Panc1 (cell line): Measurements from ENCODE around the gene TMPRSS13.

Experiments
- POLR2AphosphoS5 ChIP-seq: IDR thresholded peaks from 2 replicates; pipeline ENCODE4 v1.6.1; 2012; ENCODE audit warnings: mild to moderate bottlenecking, low read depth, low read length, moderate library complexity
- SIN3A ChIP-seq: IDR thresholded peaks from 2 replicates; pipeline ENCODE4 v1.6.1; 2012; ENCODE audit warnings: low read depth, mild to moderate bottlenecking, low read length, moderate library complexity, borderline replicate concordance; ENCODE audit not compliant: insufficient read depth
- TCF7L2 ChIP-seq: IDR thresholded peaks from 2 replicates; pipeline ENCODE4 v1.6.1; 2011; ENCODE audit warnings: mild to moderate bottlenecking, low read depth, low read length, inconsistent platforms
- TF ChIP-seq, protein P1 (sequence below): fragments of 450-650 bp; IDR thresholded peaks from 2 replicates; pipeline ENCODE4 v1.5.1; 2017; ENCODE audit warnings: mild to moderate bottlenecking
- TF ChIP-seq, protein P2 (sequence below), 2 experiments: IDR thresholded peaks; 2 replicates each; pipeline ENCODE4 v1.6.1; 2011 to 2012; ENCODE audit warnings: low read depth in 2 of 2, control low read depth in 1 of 2, low read length in 1 of 2, mild to moderate bottlenecking in 1 of 2, moderate library complexity in 1 of 2; ENCODE audit not compliant: insufficient read depth in 1 of 2

DNA sequence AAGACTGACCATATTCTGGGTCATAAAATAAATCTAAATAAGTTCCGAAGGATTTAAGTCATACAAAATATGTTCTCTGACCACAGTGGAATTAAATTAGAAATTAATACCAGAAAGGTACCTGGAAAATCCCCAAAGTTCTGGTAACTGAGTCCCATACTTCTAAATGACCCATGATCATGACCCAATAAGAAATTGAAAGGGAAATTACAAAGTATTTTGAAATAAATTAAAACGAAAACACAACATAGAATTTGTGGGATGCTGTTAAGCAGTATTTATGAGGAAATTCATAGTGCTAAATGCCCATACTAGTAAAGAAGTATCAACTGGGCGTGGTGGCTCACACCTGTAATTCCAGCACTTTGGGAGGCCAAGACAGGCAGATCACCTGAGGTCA is 33.6 kb upstream of the TMPRSS13 start:
- TF ChIP-seq, protein P1, sequence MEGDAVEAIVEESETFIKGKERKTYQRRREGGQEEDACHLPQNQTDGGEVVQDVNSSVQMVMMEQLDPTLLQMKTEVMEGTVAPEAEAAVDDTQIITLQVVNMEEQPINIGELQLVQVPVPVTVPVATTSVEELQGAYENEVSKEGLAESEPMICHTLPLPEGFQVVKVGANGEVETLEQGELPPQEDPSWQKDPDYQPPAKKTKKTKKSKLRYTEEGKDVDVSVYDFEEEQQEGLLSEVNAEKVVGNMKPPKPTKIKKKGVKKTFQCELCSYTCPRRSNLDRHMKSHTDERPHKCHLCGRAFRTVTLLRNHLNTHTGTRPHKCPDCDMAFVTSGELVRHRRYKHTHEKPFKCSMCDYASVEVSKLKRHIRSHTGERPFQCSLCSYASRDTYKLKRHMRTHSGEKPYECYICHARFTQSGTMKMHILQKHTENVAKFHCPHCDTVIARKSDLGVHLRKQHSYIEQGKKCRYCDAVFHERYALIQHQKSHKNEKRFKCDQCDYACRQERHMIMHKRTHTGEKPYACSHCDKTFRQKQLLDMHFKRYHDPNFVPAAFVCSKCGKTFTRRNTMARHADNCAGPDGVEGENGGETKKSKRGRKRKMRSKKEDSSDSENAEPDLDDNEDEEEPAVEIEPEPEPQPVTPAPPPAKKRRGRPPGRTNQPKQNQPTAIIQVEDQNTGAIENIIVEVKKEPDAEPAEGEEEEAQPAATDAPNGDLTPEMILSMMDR: no peak
- TF ChIP-seq, protein P2, sequence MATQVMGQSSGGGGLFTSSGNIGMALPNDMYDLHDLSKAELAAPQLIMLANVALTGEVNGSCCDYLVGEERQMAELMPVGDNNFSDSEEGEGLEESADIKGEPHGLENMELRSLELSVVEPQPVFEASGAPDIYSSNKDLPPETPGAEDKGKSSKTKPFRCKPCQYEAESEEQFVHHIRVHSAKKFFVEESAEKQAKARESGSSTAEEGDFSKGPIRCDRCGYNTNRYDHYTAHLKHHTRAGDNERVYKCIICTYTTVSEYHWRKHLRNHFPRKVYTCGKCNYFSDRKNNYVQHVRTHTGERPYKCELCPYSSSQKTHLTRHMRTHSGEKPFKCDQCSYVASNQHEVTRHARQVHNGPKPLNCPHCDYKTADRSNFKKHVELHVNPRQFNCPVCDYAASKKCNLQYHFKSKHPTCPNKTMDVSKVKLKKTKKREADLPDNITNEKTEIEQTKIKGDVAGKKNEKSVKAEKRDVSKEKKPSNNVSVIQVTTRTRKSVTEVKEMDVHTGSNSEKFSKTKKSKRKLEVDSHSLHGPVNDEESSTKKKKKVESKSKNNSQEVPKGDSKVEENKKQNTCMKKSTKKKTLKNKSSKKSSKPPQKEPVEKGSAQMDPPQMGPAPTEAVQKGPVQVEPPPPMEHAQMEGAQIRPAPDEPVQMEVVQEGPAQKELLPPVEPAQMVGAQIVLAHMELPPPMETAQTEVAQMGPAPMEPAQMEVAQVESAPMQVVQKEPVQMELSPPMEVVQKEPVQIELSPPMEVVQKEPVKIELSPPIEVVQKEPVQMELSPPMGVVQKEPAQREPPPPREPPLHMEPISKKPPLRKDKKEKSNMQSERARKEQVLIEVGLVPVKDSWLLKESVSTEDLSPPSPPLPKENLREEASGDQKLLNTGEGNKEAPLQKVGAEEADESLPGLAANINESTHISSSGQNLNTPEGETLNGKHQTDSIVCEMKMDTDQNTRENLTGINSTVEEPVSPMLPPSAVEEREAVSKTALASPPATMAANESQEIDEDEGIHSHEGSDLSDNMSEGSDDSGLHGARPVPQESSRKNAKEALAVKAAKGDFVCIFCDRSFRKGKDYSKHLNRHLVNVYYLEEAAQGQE (IDR thresholded peaks at IDR 0.05; ENCODE audit: insufficient read depth in 1 of 2, low read depth in 2 of 2, low read length in 1 of 2): no peak
- TF ChIP-seq SIN3A: no peak
- TF ChIP-seq TCF7L2: no peak
- no peak for TF ChIP-seq POLR2AphosphoS5
